ENCODE results near the gene CXCR4.

The CXCR4 gene

GRCh38 chr2:136117909-136118818 lies at the start of gene CXCR4:
Gene CXCR4, minus strand, starts transcription at chr2:136118149. Its CDS starts 89 bp downstream, at chr2:136118060.
- Histone ChIP-seq H3K36me3 (ENCODE audit: insufficient read depth, low read length) (no peaks in the 10 kb centered on the region), H3K27ac (no peak within 1 kb of the TSS), H3K9me3 (ENCODE audit: low read depth, low read length) (no peaks in the 10 kb centered on the region), H3K4me3 (peak within 1 kb of the TSS; percentile 80), H3K9ac (ENCODE audit: insufficient read length) (no peak within 1 kb of the TSS)
- TF ChIP-seq POLR2AphosphoS5 (IDR thresholded peaks at IDR 0.05; ENCODE audit: borderline replicate concordance, low read depth, low read length) = no peak
- TF ChIP-seq EZH2 (IDR thresholded peaks at IDR 0.05) = peak; percentile 77
- DNase-seq (ENCODE audit: low read depth, low spot score) = no peak

GRCh38 chr2:136164280-136164776 lies 46.4 kb upstream of the CXCR4 start:
- Histone ChIP-seq H3K36me3 (ENCODE audit: insufficient read depth, low read length) (no peaks in the 10 kb centered on the region), H3K27ac (no peak overlapping the region), H3K4me3 (no peak overlapping the region), H3K9me3 (ENCODE audit: low read depth, low read length) (no peaks in the 10 kb centered on the region), H3K9ac (ENCODE audit: insufficient read length) (no peak overlapping the region)
- no peak for DNase-seq (ENCODE audit: low read depth, low spot score)
- TF ChIP-seq FOXP2 (optimal IDR thresholded peaks at IDR 0.05; ENCODE audit: control extremely low read depth, extremely low read length, insufficient read depth) (no peak), EZH2 (IDR thresholded peaks at IDR 0.05) (no peak), POLR2AphosphoS5 (IDR thresholded peaks at IDR 0.05; ENCODE audit: borderline replicate concordance, low read depth, low read length) (no peak)

- Histone ChIP-seq H3K36me3 (ENCODE audit: insufficient read depth, low read length) (no peaks in the 10 kb centered on the region), H3K9ac (ENCODE audit: insufficient read length) (no peak overlapping the region), H3K27ac (no peak overlapping the region), H3K4me3 (no peak overlapping the region), H3K9me3 (ENCODE audit: low read depth, low read length) (no peaks in the 10 kb centered on the region)
- TF ChIP-seq POLR2AphosphoS5 (IDR thresholded peaks at IDR 0.05; ENCODE audit: borderline replicate concordance, low read depth, low read length) (no peak), FOXP2 (optimal IDR thresholded peaks at IDR 0.05; ENCODE audit: control extremely low read depth, extremely low read length, insufficient read depth) (no peak), EZH2 (IDR thresholded peaks at IDR 0.05) (no peak)
- no peak for DNase-seq (ENCODE audit: low read depth, low spot score)
These were observed 44.5 kb upstream of the CXCR4 start for GRCh38 chr2:136162438-136162837.

- no peak overlapping the region for H3K4me3 ChIP-seq
- no peak overlapping the region for H3K9ac ChIP-seq (ENCODE audit: insufficient read length)
- H3K27ac ChIP-seq = no peak overlapping the region
- DNase-seq (ENCODE audit: low read depth, low spot score) = no peak
- no peaks in the 10 kb centered on the region for H3K36me3 ChIP-seq (ENCODE audit: insufficient read depth, low read length)
- TF ChIP-seq POLR2AphosphoS5 (IDR thresholded peaks at IDR 0.05; ENCODE audit: borderline replicate concordance, low read depth, low read length) (no peak), EZH2 (IDR thresholded peaks at IDR 0.05) (no peak), FOXP2 (optimal IDR thresholded peaks at IDR 0.05; ENCODE audit: control extremely low read depth, extremely low read length, insufficient read depth) (no peak)
- no peaks in the 10 kb centered on the region for H3K9me3 ChIP-seq (ENCODE audit: low read depth, low read length)
These were observed 38.5 kb upstream of the CXCR4 start for GRCh38 chr2:136156411-136156810.

GRCh38 chr2:136154384-136154783 lies 36.4 kb upstream of the CXCR4 start:
- DNase-seq (ENCODE audit: low read depth, low spot score) = no peak
- H3K27ac ChIP-seq = no peak overlapping the region
- H3K9ac ChIP-seq (ENCODE audit: insufficient read length) = no peak overlapping the region
- H3K36me3 ChIP-seq (ENCODE audit: insufficient read depth, low read length) = no peaks in the 10 kb centered on the region
- no peak overlapping the region for H3K4me3 ChIP-seq
- TF ChIP-seq EZH2 (IDR thresholded peaks at IDR 0.05) = no peak
- TF ChIP-seq FOXP2 (optimal IDR thresholded peaks at IDR 0.05; ENCODE audit: control extremely low read depth, extremely low read length, insufficient read depth) = no peak
- no peak for TF ChIP-seq POLR2AphosphoS5 (IDR thresholded peaks at IDR 0.05; ENCODE audit: borderline replicate concordance, low read depth, low read length)
- H3K9me3 ChIP-seq (ENCODE audit: low read depth, low read length) = no peaks in the 10 kb centered on the region

- Histone ChIP-seq H3K27ac (no peak overlapping the region), H3K36me3 (ENCODE audit: insufficient read depth, low read length) (no peaks in the 10 kb centered on the region), H3K4me3 (no peak overlapping the region), H3K9me3 (ENCODE audit: low read depth, low read length) (no peaks in the 10 kb centered on the region), H3K9ac (ENCODE audit: insufficient read length) (no peak overlapping the region)
- TF ChIP-seq FOXP2 (optimal IDR thresholded peaks at IDR 0.05; ENCODE audit: control extremely low read depth, extremely low read length, insufficient read depth) (no peak), EZH2 (IDR thresholded peaks at IDR 0.05) (no peak), POLR2AphosphoS5 (IDR thresholded peaks at IDR 0.05; ENCODE audit: borderline replicate concordance, low read depth, low read length) (no peak)
- no peak for DNase-seq (ENCODE audit: low read depth, low spot score)
These were observed 33.3 kb upstream of the CXCR4 start for GRCh38 chr2:136151021-136151971.

GRCh38 chr2:136149011-136149410 lies 31.1 kb upstream of the CXCR4 start:
- Histone ChIP-seq H3K36me3 (ENCODE audit: insufficient read depth, low read length) (no peaks in the 10 kb centered on the region), H3K9ac (ENCODE audit: insufficient read length) (no peak overlapping the region), H3K4me3 (no peak overlapping the region), H3K27ac (no peak overlapping the region), H3K9me3 (ENCODE audit: low read depth, low read length) (no peaks in the 10 kb centered on the region)
- TF ChIP-seq FOXP2 (optimal IDR thresholded peaks at IDR 0.05; ENCODE audit: control extremely low read depth, extremely low read length, insufficient read depth) (no peak), EZH2 (IDR thresholded peaks at IDR 0.05) (no peak), POLR2AphosphoS5 (IDR thresholded peaks at IDR 0.05; ENCODE audit: borderline replicate concordance, low read depth, low read length) (no peak)
- no peak for DNase-seq (ENCODE audit: low read depth, low spot score)

- H3K36me3 ChIP-seq (ENCODE audit: insufficient read depth, low read length) = no peaks in the 10 kb centered on the region
- no peak for DNase-seq (ENCODE audit: low read depth, low spot score)
- H3K4me3 ChIP-seq = no peak overlapping the region
- H3K27ac ChIP-seq = no peak overlapping the region
- TF ChIP-seq POLR2AphosphoS5 (IDR thresholded peaks at IDR 0.05; ENCODE audit: borderline replicate concordance, low read depth, low read length) (no peak), EZH2 (IDR thresholded peaks at IDR 0.05) (no peak), FOXP2 (optimal IDR thresholded peaks at IDR 0.05; ENCODE audit: control extremely low read depth, extremely low read length, insufficient read depth) (no peak)
- no peaks in the 10 kb centered on the region for H3K9me3 ChIP-seq (ENCODE audit: low read depth, low read length)
- H3K9ac ChIP-seq (ENCODE audit: insufficient read length) = no peak overlapping the region
These were observed 28.6 kb upstream of the CXCR4 start for GRCh38 chr2:136146564-136146963.

All from SK-N-MC (cell line).